ENCODE data around the gene CCDC192.

GRCh38 chr5:127941646-127942045 is 238.5 kb downstream of the CCDC192 start:
- no peak for TF ChIP-seq POLR2A (IDR thresholded peaks at IDR 0.05)
- no peak for TF ChIP-seq CTCF (IDR thresholded peaks at IDR 0.05)
